ES-I3 (cell line): ENCODE measurements around the gene CTR9.
A peak's percentile ranks its signal among the peaks of the same experiment; 100 is the strongest.

ENCODE experiments used
- H3K36me3 ChIP-seq: 2 replicates; pipeline ENCODE4 v1.6.1; 2013; ENCODE audit warnings: mild to moderate bottlenecking, low read length, control low read depth, moderate library complexity; ENCODE audit not compliant: insufficient read depth
- H3K4me1 ChIP-seq: 2 replicates; pipeline ENCODE4 v1.6.1; 2013; ENCODE audit warnings: mild to moderate bottlenecking, control low read depth, low read length; ENCODE audit not compliant: insufficient read depth
- H3K9ac ChIP-seq: 2 replicates; pipeline ENCODE4 v1.6.1; 2013; ENCODE audit warnings: low read depth, mild to moderate bottlenecking, low read length, moderate library complexity
- H3K9me3 ChIP-seq: 2 replicates; pipeline ENCODE4 v1.6.1; 2013; ENCODE audit warnings: mild to moderate bottlenecking, low read length, moderate library complexity; ENCODE audit not compliant: control insufficient read depth, insufficient read depth

CTR9 gene

GRCh38 chr11:10780040-10780439, 29.0 kb downstream of the CTR9 start:
- H3K9me3 ChIP-seq: no peaks in the 10 kb centered on the region
- H3K9ac ChIP-seq: no peak overlapping the region
- peaks cover 9% of the 10 kb centered on the region; the same call in 1 of the 2 replicates for H3K36me3 ChIP-seq
- H3K4me1 ChIP-seq: peaks cover 7% of the 10 kb centered on the region

- Histone ChIP-seq H3K4me1 (peaks cover 10% of the 10 kb centered on the region), H3K9ac (no peak overlapping the region), H3K9me3 (no peaks in the 10 kb centered on the region), H3K36me3 (no peaks in the 10 kb centered on the region)
Observed at GRCh38 chr11:10784232-10785145, 33.4 kb downstream of the CTR9 start.

- Histone ChIP-seq H3K9me3 (no peaks in the 10 kb centered on the region), H3K4me1 (peaks cover 10% of the 10 kb centered on the region), H3K9ac (no peak overlapping the region), H3K36me3 (no peaks in the 10 kb centered on the region)
Observed at GRCh38 chr11:10785146-10785474, 34.1 kb downstream of the CTR9 start.

GRCh38 chr11:10786451-10786850, 35.4 kb downstream of the CTR9 start:
- H3K9ac ChIP-seq: no peak overlapping the region
- H3K9me3 ChIP-seq: no peaks in the 10 kb centered on the region
- no peaks in the 10 kb centered on the region for H3K36me3 ChIP-seq
- H3K4me1 ChIP-seq: peaks cover 10% of the 10 kb centered on the region

GRCh38 chr11:10792385-10793068, 41.5 kb downstream of the CTR9 start:
- H3K9ac ChIP-seq: peak overlapping the region; percentile 3; the same call in 1 of the 2 replicates
- peaks cover 13% of the 10 kb centered on the region; the same call in 1 of the 2 replicates for H3K36me3 ChIP-seq
- peaks cover 4% of the 10 kb centered on the region; the same call in 1 of the 2 replicates for H3K4me1 ChIP-seq
- H3K9me3 ChIP-seq: no peaks in the 10 kb centered on the region

- no peak overlapping the region for H3K9ac ChIP-seq
- no peaks in the 10 kb centered on the region for H3K9me3 ChIP-seq
- peaks cover 18% of the 10 kb centered on the region for H3K36me3 ChIP-seq
- peaks cover 4% of the 10 kb centered on the region; the same call in 1 of the 2 replicates for H3K4me1 ChIP-seq
Observed at GRCh38 chr11:10793470-10794255, 42.6 kb downstream of the CTR9 start.

- Histone ChIP-seq H3K9me3 (no peaks in the 10 kb centered on the region), H3K36me3 (peaks cover 41% of the 10 kb centered on the region), H3K4me1 (peaks cover 4% of the 10 kb centered on the region; the same call in 1 of the 2 replicates), H3K9ac (no peak overlapping the region)
Observed at GRCh38 chr11:10796191-10796590, 45.1 kb downstream of the CTR9 start.

GRCh38 chr11:10797001-10797400, 46.0 kb downstream of the CTR9 start:
- H3K4me1 ChIP-seq: peaks cover 4% of the 10 kb centered on the region; the same call in 1 of the 2 replicates
- H3K9ac ChIP-seq: no peak overlapping the region
- H3K9me3 ChIP-seq: no peaks in the 10 kb centered on the region
- peaks cover 49% of the 10 kb centered on the region for H3K36me3 ChIP-seq

- H3K9ac ChIP-seq: no peak overlapping the region
- H3K36me3 ChIP-seq: peaks cover 53% of the 10 kb centered on the region
- H3K4me1 ChIP-seq: peaks cover 4% of the 10 kb centered on the region; the same call in 1 of the 2 replicates
- no peaks in the 10 kb centered on the region for H3K9me3 ChIP-seq
Observed at GRCh38 chr11:10797531-10797930, 46.5 kb downstream of the CTR9 start.

- Histone ChIP-seq H3K36me3 (peaks cover 62% of the 10 kb centered on the region), H3K4me1 (no peaks in the 10 kb centered on the region), H3K9me3 (no peaks in the 10 kb centered on the region), H3K9ac (no peak overlapping the region)
Observed at GRCh38 chr11:10798330-10798928, 47.4 kb downstream of the CTR9 start.

- Histone ChIP-seq H3K36me3 (peaks cover 80% of the 10 kb centered on the region), H3K9me3 (no peaks in the 10 kb centered on the region), H3K9ac (no peak overlapping the region), H3K4me1 (no peaks in the 10 kb centered on the region)
Observed at GRCh38 chr11:10800292-10800691, 49.2 kb downstream of the CTR9 start.

GRCh38 chr11:10803676-10804075, 52.6 kb downstream of the CTR9 start:
- H3K36me3 ChIP-seq: peaks cover 79% of the 10 kb centered on the region
- no peaks in the 10 kb centered on the region for H3K4me1 ChIP-seq
- H3K9me3 ChIP-seq: no peaks in the 10 kb centered on the region; the same call in 1 of the 2 replicates
- H3K9ac ChIP-seq: no peak overlapping the region

GRCh38 chr11:10805741-10806140, 54.7 kb downstream of the CTR9 start:
- H3K36me3 ChIP-seq: peaks cover 58% of the 10 kb centered on the region
- H3K4me1 ChIP-seq: no peaks in the 10 kb centered on the region; the same call in 1 of the 2 replicates
- H3K9ac ChIP-seq: no peak overlapping the region
- no peaks in the 10 kb centered on the region; the same call in 1 of the 2 replicates for H3K9me3 ChIP-seq

- no peaks in the 10 kb centered on the region; the same call in 1 of the 2 replicates for H3K9me3 ChIP-seq
- no peaks in the 10 kb centered on the region; the same call in 1 of the 2 replicates for H3K4me1 ChIP-seq
- peaks cover 57% of the 10 kb centered on the region for H3K36me3 ChIP-seq
- no peak overlapping the region for H3K9ac ChIP-seq
Observed at GRCh38 chr11:10806206-10806605, 55.2 kb downstream of the CTR9 start.
